OCI-LY3 (cell line): Measurements from ENCODE around the gene KRTAP9-8.

Source experiments
- H2AFZ ChIP-seq: fragments of 200-600, 300-600 bp; shearing (Covaris generic); 2 replicates; pipeline ENCODE4 v1.6.0; 2014; ENCODE audit warnings: antibody characterized with exemption, low read depth, low read length
- H3K27ac ChIP-seq: fragments of 200-600, 300-600 bp; sonication (generic); 2 replicates; pipeline ENCODE4 v1.5.1; 2014; ENCODE audit warnings: mild to moderate bottlenecking, low read length, moderate library complexity, mixed read lengths
- H3K27me3 ChIP-seq: fragments of 200-600, 300-600 bp; sonication (generic); 2 replicates; pipeline ENCODE4 v1.6.1; 2014; ENCODE audit warnings: low read depth, low read length, mixed read lengths
- H3K36me3 ChIP-seq: fragments of 200-600, 300-600 bp; sonication (generic); replicated peaks from 2 replicates; pipeline ENCODE3; 2014; ENCODE audit warnings: low read depth, low read length, mixed read lengths
- H3K4me1 ChIP-seq: fragments of 300-600, 200-600 bp; sonication (generic); 2 replicates; pipeline ENCODE4 v1.6.1; 2014; ENCODE audit warnings: low read length, mixed read lengths
- H3K4me2 ChIP-seq: fragments of 200-600, 300-600 bp; sonication (generic); 2 replicates; pipeline ENCODE4 v1.6.1; 2014; ENCODE audit warnings: low read length, mixed read lengths
- H3K4me3 ChIP-seq: fragments of 300-600, 200-600 bp; sonication (generic); 2 replicates; pipeline ENCODE4 v1.5.1; 2014; ENCODE audit warnings: antibody characterized with exemption, mild to moderate bottlenecking, low read length, moderate library complexity
- H3K79me2 ChIP-seq: fragments of 300-600, 200-600 bp; shearing (Covaris generic); 2 replicates; pipeline ENCODE4 v1.6.1; 2014; ENCODE audit warnings: mild to moderate bottlenecking, low read length, mixed read lengths
- H3K9ac ChIP-seq: fragments of 300-600, 200-600 bp; shearing (Covaris generic); 2 replicates; pipeline ENCODE4 v1.6.0; 2014; ENCODE audit warnings: mild to moderate bottlenecking, low read length, moderate library complexity
- H3K9me3 ChIP-seq: fragments of 200-600, 300-600 bp; shearing (Covaris generic); 2 replicates; pipeline ENCODE4 v1.6.1; 2014; ENCODE audit warnings: low read length, mixed read lengths; ENCODE audit not compliant: insufficient read depth
- H4K20me1 ChIP-seq: fragments of 200-600, 300-600 bp; sonication (generic); 2 replicates; pipeline ENCODE4 v1.6.1; 2016; ENCODE audit warnings: low read length, mixed read lengths; ENCODE audit not compliant: insufficient read depth
- CTCF ChIP-seq: fragments of 200-600, 300-600 bp; sonication (generic); IDR thresholded peaks from 2 replicates; pipeline ENCODE4 v1.5.1; 2014; ENCODE audit warnings: antibody characterized with exemption, low read length, low read depth
- EZH2phosphoT487 ChIP-seq: fragments of 200-600 bp; shearing (Covaris generic); IDR thresholded peaks from 2 replicates; pipeline ENCODE4 v1.6.1; 2018; ENCODE audit warnings: antibody characterized with exemption, mixed run types, low read depth

The KRTAP9-8 gene

GRCh38 chr17:41284043-41284442, 46.2 kb downstream of the KRTAP9-8 start:
- no peak overlapping the region for H2AFZ ChIP-seq
- no peaks in the 10 kb centered on the region for H3K36me3 ChIP-seq
- H3K4me2 ChIP-seq, result no peak overlapping the region
- H3K9ac ChIP-seq, result no peak overlapping the region
- no peak for TF ChIP-seq CTCF
- peaks cover 45% of the 10 kb centered on the region for H3K27me3 ChIP-seq
- no peak overlapping the region for H3K4me3 ChIP-seq
- H3K9me3 ChIP-seq, result no peaks in the 10 kb centered on the region
- H3K27ac ChIP-seq, result no peak overlapping the region
- H3K79me2 ChIP-seq, result no peaks in the 10 kb centered on the region
- no peaks in the 10 kb centered on the region for H3K4me1 ChIP-seq
- H4K20me1 ChIP-seq, result no peaks in the 10 kb centered on the region

- Histone ChIP-seq H3K4me2 (no peak overlapping the region), H3K36me3 (no peaks in the 10 kb centered on the region), H3K27me3 (peaks cover 45% of the 10 kb centered on the region), H2AFZ (no peak overlapping the region), H3K79me2 (no peaks in the 10 kb centered on the region), H3K9me3 (no peaks in the 10 kb centered on the region), H4K20me1 (no peaks in the 10 kb centered on the region), H3K4me3 (no peak overlapping the region), H3K9ac (no peak overlapping the region), H3K27ac (no peak overlapping the region), H3K4me1 (no peaks in the 10 kb centered on the region)
- no peak for TF ChIP-seq EZH2phosphoT487
These were observed 46.7 kb downstream of the KRTAP9-8 start for GRCh38 chr17:41284546-41284945.

- Histone ChIP-seq H3K9me3 (no peaks in the 10 kb centered on the region), H3K9ac (no peak overlapping the region), H2AFZ (no peak overlapping the region), H3K4me3 (no peak overlapping the region), H4K20me1 (no peaks in the 10 kb centered on the region), H3K79me2 (no peaks in the 10 kb centered on the region), H3K36me3 (no peaks in the 10 kb centered on the region), H3K4me1 (no peaks in the 10 kb centered on the region), H3K27ac (no peak overlapping the region), H3K4me2 (no peak overlapping the region), H3K27me3 (peaks cover 55% of the 10 kb centered on the region)
- TF ChIP-seq CTCF (no peak), EZH2phosphoT487 (no peak)
These were observed 49.3 kb downstream of the KRTAP9-8 start for GRCh38 chr17:41287050-41287449.
